Neural progenitor cell (in vitro differentiated cells): Measurements from ENCODE around the gene MFGE8. TPM values are rescaled to one million over a fixed set of nuclear protein-coding genes. Genes with fewer than 3 reads are reported as not detected.
A peak's percentile ranks its signal among the peaks of the same experiment; 100 is the strongest.

Source experiments
- DNase-seq: peaks from one replicate; pipeline ENCODE4 v3.0.0-alpha.2; 2016; ENCODE audit warnings: low spot score
- H2AFZ ChIP-seq: fragments of 200-600 bp; sonication (generic); replicated peaks from 2 replicates; pipeline ENCODE4 v1.6.1; 2016; ENCODE audit warnings: antibody characterized with exemption
- H3F3A ChIP-seq: fragments of 200-600 bp; sonication (generic); 2 replicates; pipeline ENCODE4 v1.6.1; 2016; ENCODE audit warnings: antibody characterized with exemption, low read depth
- H3K27ac ChIP-seq: fragments of 200-600 bp; sonication (generic); 2 replicates; pipeline ENCODE4 v1.5.1; 2016; ENCODE audit warnings: mild to moderate bottlenecking
- H3K27me3 ChIP-seq: fragments of 200-600 bp; sonication (generic); 2 replicates; pipeline ENCODE4 v1.6.1; 2016; ENCODE audit warnings: mild to moderate bottlenecking, moderate library complexity
- H3K36me3 ChIP-seq: fragments of 200-600 bp; sonication (generic); 2 replicates; pipeline ENCODE4 v1.5.1; 2016
- H3K4me1 ChIP-seq: fragments of 200-600 bp; sonication (generic); 2 replicates; pipeline ENCODE4 v1.6.1; 2016; ENCODE audit warnings: mixed run types
- H3K4me2 ChIP-seq: fragments of 200-600 bp; sonication (generic); 2 replicates; pipeline ENCODE4 v1.6.1; 2016
- H3K4me3 ChIP-seq: fragments of 200-600 bp; sonication (generic); 2 replicates; pipeline ENCODE4 v1.5.1; 2016
- H3K79me2 ChIP-seq: fragments of 200-600 bp; sonication (generic); 2 replicates; pipeline ENCODE4 v1.6.1; 2016; ENCODE audit warnings: low read depth
- H3K9ac ChIP-seq: fragments of 200-600 bp; sonication (generic); 2 replicates; pipeline ENCODE4 v1.6.1; 2016
- H3K9me3 ChIP-seq: fragments of 200-600 bp; sonication (generic); 2 replicates; pipeline ENCODE4 v1.5.1; 2016; ENCODE audit warnings: low read depth
- H4K20me1 ChIP-seq: fragments of 200-600 bp; sonication (generic); 2 replicates; pipeline ENCODE4 v1.6.1; 2016; ENCODE audit warnings: low read depth
- H3K27ac Mint-ChIP-seq: 3 replicates; pipeline ENCODE4 v1.8.0; 2021; ENCODE audit warnings: mixed read lengths
- H3K27me3 Mint-ChIP-seq: 2 replicates; pipeline ENCODE4 v1.8.0; 2022; ENCODE audit warnings: low read depth, mild to moderate bottlenecking, inconsistent platforms, moderate library complexity, mixed read lengths; ENCODE audit not compliant: insufficient read depth
- H3K36me3 Mint-ChIP-seq: 3 replicates; pipeline ENCODE4 v1.8.0; 2021; ENCODE audit warnings: mixed read lengths
- H3K4me1 Mint-ChIP-seq: 3 replicates; pipeline ENCODE4 v1.8.0; 2021; ENCODE audit warnings: mixed read lengths
- H3K4me3 Mint-ChIP-seq: 3 replicates; pipeline ENCODE4 v1.8.0; 2021; ENCODE audit warnings: mild to moderate bottlenecking, moderate library complexity, mixed read lengths
- H3K9me3 Mint-ChIP-seq: 3 replicates; pipeline ENCODE4 v1.8.0; 2020; ENCODE audit warnings: mixed read lengths
- CTCF ChIP-seq: fragments of 200-600 bp; sonication (generic); IDR thresholded peaks from 2 replicates; pipeline ENCODE4 v1.5.1; 2017; ENCODE audit warnings: antibody characterized with exemption, mild to moderate bottlenecking
- EZH2 ChIP-seq: fragments of 200-600 bp; sonication (generic); IDR thresholded peaks from 2 replicates; pipeline ENCODE4 v1.6.1; 2017; ENCODE audit warnings: antibody characterized with exemption, mild to moderate bottlenecking, moderate library complexity
- EZH2phosphoT487 ChIP-seq: fragments of 200-600 bp; sonication (generic); IDR thresholded peaks from 2 replicates; pipeline ENCODE4 v1.6.1; 2017; ENCODE audit warnings: antibody characterized with exemption
- total RNA-seq: library from RNA; depleted of rRNA; stranded (reverse); fragments of >200 nt; gene quantifications from 2 replicates; pipeline ENCODE4 v1.2.3, GENCODE V29; 2015; ENCODE audit warnings: low replicate concordance

MFGE8 gene
- total RNA-seq, 1 donor from 2014 or later, result 92.6 TPM

GRCh38 chr15:88880944-88881740 is 32.0 kb downstream of the MFGE8 start:
- Mint-ChIP-seq H3K36me3 (no peaks in the 10 kb centered on the region), H3K9me3 (no peaks in the 10 kb centered on the region), H3K4me1 (peaks cover 5% of the 10 kb centered on the region), H3K4me3 (no peak overlapping the region), H3K27me3 (no peaks in the 10 kb centered on the region), H3K27ac (no peak overlapping the region)
- no peaks in the 10 kb centered on the region for H3K36me3 ChIP-seq
- H2AFZ ChIP-seq, result no peak overlapping the region
- no peaks in the 10 kb centered on the region for H4K20me1 ChIP-seq
- no peaks in the 10 kb centered on the region for H3K79me2 ChIP-seq
- no peak overlapping the region for H3K9ac ChIP-seq
- DNase-seq, result no peak
- H3K27me3 ChIP-seq, result no peaks in the 10 kb centered on the region
- H3K4me2 ChIP-seq, result no peak overlapping the region
- no peaks in the 10 kb centered on the region for H3K9me3 ChIP-seq
- H3K27ac ChIP-seq, result no peak overlapping the region
- H3K4me3 ChIP-seq, result no peak overlapping the region
- peaks cover 3% of the 10 kb centered on the region for H3K4me1 ChIP-seq
- TF ChIP-seq EZH2 (no peak), EZH2phosphoT487 (no peak), CTCF (no peak)
- H3F3A ChIP-seq, result no peaks in the 10 kb centered on the region

DNA sequence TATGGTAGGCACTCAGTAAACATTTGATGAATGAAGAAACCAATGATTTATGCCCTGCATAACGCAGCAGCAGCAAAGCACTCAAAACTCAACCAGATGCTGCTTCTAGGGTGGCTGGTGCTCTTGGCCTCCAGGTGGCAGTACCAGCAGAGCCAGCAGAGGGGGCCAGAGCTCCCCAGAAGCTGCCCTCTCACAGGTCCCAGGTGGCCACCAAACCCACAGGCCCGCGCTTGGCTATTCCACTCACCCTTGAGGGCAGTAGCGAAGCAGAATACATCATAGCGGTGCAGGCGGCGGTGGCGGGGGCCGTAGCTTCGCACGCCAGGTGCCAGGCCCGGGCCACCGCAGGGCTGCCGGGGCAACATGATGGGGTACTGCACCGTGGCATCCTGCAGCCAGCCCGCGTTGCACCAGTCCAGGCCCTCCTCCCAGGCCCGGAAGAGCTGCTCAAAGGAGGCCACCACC is 34.4 kb downstream of the MFGE8 start:
- peak; percentile 81 for TF ChIP-seq CTCF
- TF ChIP-seq EZH2phosphoT487, result no peak
- no peak overlapping the region for H3K9ac ChIP-seq
- no peak overlapping the region for H3K4me3 ChIP-seq
- no peaks in the 10 kb centered on the region for H4K20me1 ChIP-seq
- no peak overlapping the region for H3K4me2 ChIP-seq
- H3K27ac Mint-ChIP-seq, result no peak overlapping the region
- peak; percentile 82 for DNase-seq
- no peaks in the 10 kb centered on the region for H3K79me2 ChIP-seq
- no peaks in the 10 kb centered on the region for H3K36me3 ChIP-seq
- H3F3A ChIP-seq, result no peaks in the 10 kb centered on the region
- H3K36me3 Mint-ChIP-seq, result no peaks in the 10 kb centered on the region
- H3K27ac ChIP-seq, result no peak overlapping the region
- H3K4me3 Mint-ChIP-seq, result no peak overlapping the region
- H3K4me1 Mint-ChIP-seq, result no peaks in the 10 kb centered on the region
- peak overlapping the region; percentile 89 for H2AFZ ChIP-seq
- H3K4me1 ChIP-seq, result no peaks in the 10 kb centered on the region
- no peaks in the 10 kb centered on the region for H3K9me3 ChIP-seq
- peaks cover under 1% of the 10 kb centered on the region for H3K27me3 Mint-ChIP-seq
- H3K27me3 ChIP-seq, result no peaks in the 10 kb centered on the region
- H3K9me3 Mint-ChIP-seq, result no peaks in the 10 kb centered on the region

DNA sequence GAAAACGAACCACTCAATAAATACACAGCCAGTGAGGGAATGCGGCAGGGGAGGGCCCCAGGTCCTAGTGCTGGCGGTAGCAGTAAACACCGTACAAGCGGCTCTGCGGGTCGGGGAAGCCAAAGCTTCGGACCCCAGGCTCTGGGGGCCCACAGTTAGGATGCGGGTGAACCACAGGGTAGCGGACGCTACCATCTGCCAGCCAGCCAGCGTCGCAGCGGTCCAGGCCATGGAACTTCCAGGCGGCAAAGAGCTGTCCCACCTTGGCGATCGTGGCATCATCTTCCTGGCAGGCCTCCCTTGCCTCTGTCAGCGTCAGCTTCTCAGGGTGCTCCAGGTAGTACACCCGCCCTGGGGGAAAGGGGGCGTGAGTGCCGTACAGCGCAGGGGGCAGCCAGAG is 35.3 kb downstream of the MFGE8 start:
- Histone ChIP-seq H3K4me3 (no peak overlapping the region), H2AFZ (no peak overlapping the region), H3K4me1 (no peaks in the 10 kb centered on the region), H3K36me3 (no peaks in the 10 kb centered on the region), H3K4me2 (no peak overlapping the region), H3K27ac (no peak overlapping the region), H3K9me3 (no peaks in the 10 kb centered on the region), H3K27me3 (no peaks in the 10 kb centered on the region), H3F3A (no peaks in the 10 kb centered on the region), H4K20me1 (no peaks in the 10 kb centered on the region), H3K9ac (no peak overlapping the region), H3K79me2 (no peaks in the 10 kb centered on the region)
- Mint-ChIP-seq H3K4me1 (no peaks in the 10 kb centered on the region), H3K27me3 (peaks cover 4% of the 10 kb centered on the region), H3K9me3 (no peaks in the 10 kb centered on the region), H3K27ac (no peak overlapping the region), H3K4me3 (no peak overlapping the region), H3K36me3 (no peaks in the 10 kb centered on the region)
- no peak for DNase-seq
- no peak for TF ChIP-seq CTCF
- TF ChIP-seq EZH2phosphoT487, result no peak
- no peak for TF ChIP-seq EZH2
